ENCODE results near the gene SHD. TPM values are rescaled to one million over a fixed set of nuclear protein-coding genes. Genes with fewer than 3 reads are reported as not detected.
"Not testable (repeated sequence)": the region's sequence is repeated elsewhere in the genome, so short reads cannot be mapped to it uniquely, and the experiment has no call there.

Gene SHD, protein sequence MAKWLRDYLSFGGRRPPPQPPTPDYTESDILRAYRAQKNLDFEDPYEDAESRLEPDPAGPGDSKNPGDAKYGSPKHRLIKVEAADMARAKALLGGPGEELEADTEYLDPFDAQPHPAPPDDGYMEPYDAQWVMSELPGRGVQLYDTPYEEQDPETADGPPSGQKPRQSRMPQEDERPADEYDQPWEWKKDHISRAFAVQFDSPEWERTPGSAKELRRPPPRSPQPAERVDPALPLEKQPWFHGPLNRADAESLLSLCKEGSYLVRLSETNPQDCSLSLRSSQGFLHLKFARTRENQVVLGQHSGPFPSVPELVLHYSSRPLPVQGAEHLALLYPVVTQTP
- not detected for total RNA-seq

DNA sequence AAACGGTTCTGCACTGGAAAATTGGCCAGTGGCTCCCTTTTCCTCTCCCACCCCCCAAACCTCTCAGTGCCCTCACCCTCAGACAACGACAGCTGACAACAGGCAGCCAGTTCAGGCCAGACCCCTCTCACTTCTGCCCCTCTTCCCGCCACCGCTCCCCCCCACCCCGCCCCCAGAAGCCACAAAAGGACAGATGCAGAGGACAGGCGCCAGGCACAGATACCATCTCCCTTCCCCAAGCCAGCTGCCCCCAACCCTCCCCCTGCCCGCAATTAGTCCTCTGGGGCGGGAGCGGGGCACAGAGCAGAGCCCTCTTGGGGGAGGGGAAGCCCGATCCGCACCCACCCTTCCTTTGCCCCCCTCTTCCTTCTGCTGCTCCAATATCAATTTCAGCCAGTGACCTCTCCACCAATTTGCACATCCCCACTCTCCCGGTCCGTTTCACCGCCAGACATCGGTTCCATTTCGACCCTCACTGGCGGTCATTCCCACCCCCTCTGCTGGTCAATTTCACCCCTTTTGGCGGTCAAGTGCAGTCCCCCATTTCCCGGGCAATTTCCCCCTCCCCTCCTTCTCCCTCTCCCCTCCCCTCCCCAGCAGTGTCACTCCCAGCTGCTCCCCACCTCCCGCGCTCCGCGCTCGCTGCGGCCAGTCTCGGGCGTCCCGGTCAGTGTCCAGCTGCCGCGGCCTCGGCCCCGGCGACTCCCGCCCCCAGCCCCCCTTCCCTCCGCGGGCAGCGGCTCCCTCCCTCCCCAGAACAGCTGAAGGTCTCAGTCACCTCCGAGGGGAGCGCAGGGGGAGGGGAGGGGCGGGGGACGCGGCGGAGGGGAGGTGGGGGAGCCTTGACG, at the start of gene SHD:
SHD (plus strand) TSS at position 848 of the 848 bp plus-strand sequence. CDS start 798 bp downstream, outside the sequence.
- Mint-ChIP-seq H3K4me3 (peak within 1 kb of the TSS; percentile 71), H3K27me3 (peaks cover 34% of the 10 kb centered on the region), H3K4me1 (peaks cover 4% of the 10 kb centered on the region), H3K9me3 (no peaks in the 10 kb centered on the region), H3K36me3 (no peaks in the 10 kb centered on the region), H3K27ac (no peak within 1 kb of the TSS)
- DNase-seq (no peak), ATAC-seq (ENCODE audit: low read depth) (no peak)
- POLR2A ChIA-PET, result interaction anchor here (0.6 to 1.8 kb wide), 5 partner anchors 14 to 553 kb away, joined by 3 to 7 read pairs (median 4); partner anchors contain the start of genes MPND and YJU2

DNA sequence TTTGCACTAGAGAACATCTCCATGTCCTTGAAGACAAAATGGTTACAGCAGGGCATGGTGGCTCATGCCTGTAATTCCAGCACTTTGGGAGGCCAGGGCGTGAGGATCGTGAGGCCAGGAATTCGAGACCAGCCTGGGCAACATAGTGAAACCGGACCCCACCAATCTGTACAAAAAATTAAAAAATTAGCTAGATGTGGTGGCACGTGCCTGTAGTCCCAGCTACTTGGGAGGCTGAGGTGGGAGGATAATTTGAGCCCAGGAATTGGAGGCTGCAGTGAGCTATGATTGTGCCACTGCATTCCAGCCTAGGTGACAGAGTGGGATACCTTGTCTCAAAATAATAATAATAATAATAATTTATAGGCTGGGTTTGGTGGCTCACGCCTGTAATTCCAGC, 48.8 kb upstream of the SHD start:
- H3K27ac Mint-ChIP-seq, POLR2A ChIA-PET: not testable (repeated sequence)

DNA sequence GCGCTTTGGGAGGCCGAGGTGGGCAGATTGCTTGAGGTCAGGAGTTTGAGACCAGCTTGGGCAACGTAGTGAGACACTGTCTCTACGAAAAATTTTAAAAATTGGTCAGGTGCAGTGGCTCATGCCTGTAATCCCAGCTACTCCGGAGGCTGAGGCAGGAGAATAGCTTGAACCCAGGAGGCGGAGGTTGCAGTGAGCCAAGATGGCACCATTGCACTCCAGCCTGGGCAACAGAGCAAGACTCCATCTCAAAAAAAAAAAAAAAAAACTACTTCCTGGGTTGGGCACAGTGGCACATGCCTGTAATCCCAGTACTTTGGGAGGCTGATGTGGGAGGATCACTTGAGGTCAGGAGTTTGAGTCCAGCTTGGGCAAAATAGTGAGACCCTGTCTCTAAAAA, 47.5 kb upstream of the SHD start:
- ATAC-seq (ENCODE audit: low read depth); H3K36me3 Mint-ChIP-seq; H3K4me1 Mint-ChIP-seq; H3K9me3 Mint-ChIP-seq; H3K27ac Mint-ChIP-seq; H3K27me3 Mint-ChIP-seq; DNase-seq; H3K4me3 Mint-ChIP-seq: not testable (repeated sequence)
- POLR2A ChIA-PET, result interaction anchor here (0.7 kb wide), 1 partner anchor 111 kb away, joined by 6 read pairs; no protein-coding TSS in a partner anchor

More for the DNA sequence above, 48.8 kb upstream of the SHD start:
- H3K36me3 Mint-ChIP-seq; H3K4me1 Mint-ChIP-seq; ATAC-seq (ENCODE audit: low read depth); H3K4me3 Mint-ChIP-seq; DNase-seq; H3K27me3 Mint-ChIP-seq; H3K9me3 Mint-ChIP-seq: not testable (repeated sequence)

DNA sequence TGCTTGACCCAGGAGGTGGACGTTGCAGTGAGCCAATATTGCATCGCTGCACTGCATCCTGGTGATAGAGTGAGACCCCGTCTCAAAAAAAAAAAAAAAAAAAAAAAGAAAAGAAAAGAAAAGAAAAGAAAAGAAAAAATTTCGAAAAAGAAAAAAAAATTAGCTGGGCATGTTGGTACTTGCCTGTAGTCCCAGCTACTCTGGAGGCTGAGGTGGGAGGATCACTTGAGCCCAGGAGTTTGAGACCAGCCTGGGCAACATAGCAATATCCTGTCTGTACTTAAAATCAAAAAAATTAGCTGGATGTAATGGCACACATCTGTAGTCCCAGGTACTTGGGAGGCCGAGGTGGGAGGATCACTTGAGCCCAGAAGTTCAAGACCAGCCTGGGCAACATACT, 46.9 kb upstream of the SHD start:
- H3K4me1 Mint-ChIP-seq; DNase-seq; H3K9me3 Mint-ChIP-seq; H3K4me3 Mint-ChIP-seq; H3K27me3 Mint-ChIP-seq; ATAC-seq (ENCODE audit: low read depth); H3K27ac Mint-ChIP-seq; H3K36me3 Mint-ChIP-seq: not testable (repeated sequence)
- POLR2A ChIA-PET, result interaction anchor here (0.6 to 0.7 kb wide), 3 partner anchors 34 to 485 kb away, joined by 3 to 6 read pairs (median 4); no protein-coding TSS in a partner anchor

DNA sequence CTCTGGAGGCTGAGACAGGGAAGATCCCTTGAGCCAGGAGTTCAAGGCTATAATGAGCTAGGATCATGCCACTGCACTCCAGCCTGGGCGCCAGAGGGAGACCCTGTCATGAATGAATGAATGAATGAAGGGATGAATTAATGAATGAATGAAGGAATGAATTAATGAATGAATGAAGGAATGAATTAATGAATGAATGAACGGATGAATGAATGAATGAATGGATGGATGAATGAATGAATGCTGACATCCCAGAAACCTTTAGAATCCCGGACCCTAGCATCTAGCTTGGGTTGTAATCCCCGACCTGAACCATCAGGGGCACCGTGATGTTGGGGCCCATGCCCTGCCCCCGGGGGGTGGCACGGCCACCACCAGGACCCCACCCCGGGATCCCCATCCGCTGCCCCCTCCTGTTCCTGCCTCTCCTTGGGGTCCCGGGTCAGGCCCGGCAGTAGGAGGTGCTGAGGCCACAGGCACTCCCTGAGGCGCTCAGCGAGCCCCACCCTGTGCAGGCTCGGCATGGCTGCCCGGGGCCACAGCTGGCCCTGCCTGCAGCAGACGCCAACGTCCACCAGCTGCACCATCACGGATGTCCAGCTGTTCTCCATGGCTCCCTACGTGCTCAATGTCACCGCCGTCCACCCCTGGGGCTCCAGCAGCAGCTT, 46.3 kb upstream of the SHD start:
- no peaks in the 10 kb centered on the region for H3K9me3 Mint-ChIP-seq
- H3K36me3 Mint-ChIP-seq, result no peaks in the 10 kb centered on the region
- ATAC-seq (ENCODE audit: low read depth), result no peak
- H3K27me3 Mint-ChIP-seq, result no peaks in the 10 kb centered on the region
- POLR2A ChIA-PET, result interaction anchor here (0.6 kb wide), 1 partner anchor 34 kb away, joined by 4 read pairs; no protein-coding TSS in a partner anchor
- H3K4me1 Mint-ChIP-seq, result peaks cover 4% of the 10 kb centered on the region
- no peak overlapping the region for H3K4me3 Mint-ChIP-seq
- DNase-seq, result no peak
- H3K27ac Mint-ChIP-seq, result no peak overlapping the region

DNA sequence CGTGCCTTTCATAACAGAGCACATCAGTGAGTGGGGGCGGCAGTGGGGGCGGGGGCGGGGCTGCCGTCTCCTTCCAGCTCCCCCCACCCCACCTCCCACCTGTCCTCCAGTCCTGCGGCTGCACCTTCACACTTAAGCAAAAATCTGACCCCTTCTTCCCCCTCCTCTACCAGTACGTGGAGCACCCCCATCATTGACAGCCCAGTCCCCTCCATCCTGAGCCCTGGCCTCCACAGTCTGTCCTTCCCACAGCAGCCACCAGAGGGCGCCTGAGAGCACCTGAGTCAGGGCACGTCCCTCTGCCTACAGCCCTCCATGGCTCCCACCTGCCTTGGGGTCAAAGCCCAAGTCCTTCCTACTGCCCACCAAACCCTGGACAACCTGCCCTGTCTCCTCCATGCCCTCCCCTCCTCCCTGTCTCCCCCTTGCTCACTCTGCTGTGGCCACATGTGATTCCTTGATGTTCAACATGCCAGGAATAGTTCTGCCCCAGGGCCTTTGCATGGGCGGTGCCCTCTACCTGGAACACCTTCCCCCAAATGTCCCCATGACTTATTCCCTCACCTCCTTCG, 45.7 kb upstream of the SHD start:
- POLR2A ChIA-PET, result interaction anchor here (0.5 to 1.7 kb wide), 2 partner anchors 10 to 13 kb away, joined by 3 to 4 read pairs; partner anchors contain the start of gene YJU2
- Mint-ChIP-seq H3K4me3 (no peak overlapping the region), H3K27ac (peak overlapping the region; percentile 24), H3K36me3 (no peaks in the 10 kb centered on the region), H3K27me3 (no peaks in the 10 kb centered on the region), H3K4me1 (peaks cover 4% of the 10 kb centered on the region), H3K9me3 (no peaks in the 10 kb centered on the region)
- DNase-seq (peak; percentile 85), ATAC-seq (ENCODE audit: low read depth) (peak; percentile 64)

DNA sequence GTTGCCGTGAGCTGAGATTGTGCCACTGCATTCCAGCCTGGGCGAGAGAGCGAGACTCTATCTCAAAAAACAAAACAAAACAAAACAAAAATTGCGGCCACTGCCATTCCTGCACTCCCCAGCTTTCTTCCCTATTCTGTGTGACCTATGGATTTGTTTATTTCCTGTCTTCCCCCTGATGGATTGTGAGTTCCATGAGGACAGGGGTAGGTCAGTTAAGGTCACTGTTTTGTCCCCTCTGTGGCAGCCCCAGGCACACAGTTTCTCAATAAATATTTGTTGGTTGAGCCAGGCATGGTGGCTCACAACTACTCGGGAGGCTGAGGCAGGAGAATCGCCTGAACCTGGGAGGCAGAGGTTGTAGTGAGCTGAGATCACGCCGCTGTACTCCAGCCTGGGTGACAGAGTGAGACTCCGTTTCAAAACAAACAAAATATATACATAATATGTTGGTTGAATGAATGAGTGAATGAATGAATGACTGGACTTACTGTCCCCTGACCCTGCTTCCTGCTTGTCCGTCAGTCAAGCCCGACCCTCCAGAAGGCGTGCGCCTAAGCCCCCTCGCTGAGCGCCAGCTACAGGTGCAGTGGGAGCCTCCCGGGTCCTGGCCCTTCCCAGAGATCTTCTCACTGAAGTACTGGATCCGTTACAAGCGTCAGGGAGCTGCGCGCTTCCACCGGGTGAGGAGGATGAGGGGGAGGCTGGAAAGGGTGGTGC, 44.8 kb upstream of the SHD start:
- Mint-ChIP-seq H3K4me1 (peaks cover 4% of the 10 kb centered on the region), H3K9me3 (no peaks in the 10 kb centered on the region), H3K27me3 (no peaks in the 10 kb centered on the region), H3K27ac (no peak overlapping the region), H3K4me3 (no peak overlapping the region), H3K36me3 (no peaks in the 10 kb centered on the region)
- DNase-seq (no peak), ATAC-seq (ENCODE audit: low read depth) (no peak)
- POLR2A ChIA-PET, result interaction anchor here (0.5 to 1.7 kb wide), 2 partner anchors 9 to 13 kb away, joined by 3 to 4 read pairs; partner anchors contain the start of gene YJU2

DNA sequence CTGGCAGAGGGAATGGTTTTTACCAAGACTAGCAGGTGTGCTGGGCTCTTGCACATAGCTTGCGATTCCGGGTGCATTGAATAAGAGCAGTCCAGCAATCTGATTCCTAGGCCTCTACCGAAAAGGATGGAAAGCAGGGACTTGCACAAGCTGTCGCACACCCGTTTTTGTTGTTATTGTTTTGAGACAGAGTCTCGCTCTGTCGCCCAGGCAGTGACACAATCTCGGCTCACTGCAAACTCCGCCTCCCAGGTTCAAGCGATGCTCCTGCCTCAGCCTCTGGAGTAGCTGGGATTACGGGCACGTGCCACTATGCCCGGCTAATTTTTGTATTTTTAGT, 44.2 kb upstream of the SHD start:
- no peaks in the 10 kb centered on the region for H3K9me3 Mint-ChIP-seq
- ATAC-seq (ENCODE audit: low read depth) (no peak), DNase-seq (no peak)
- peaks cover 4% of the 10 kb centered on the region for H3K4me1 Mint-ChIP-seq
- no peaks in the 10 kb centered on the region for H3K36me3 Mint-ChIP-seq
- H3K27me3 Mint-ChIP-seq, result no peaks in the 10 kb centered on the region
- no peak overlapping the region for H3K4me3 Mint-ChIP-seq
- POLR2A ChIA-PET, result interaction anchor here (0.6 to 1.7 kb wide), 2 partner anchors 12 to 312 kb away, joined by 3 to 4 read pairs; partner anchors contain the start of gene YJU2
- H3K27ac Mint-ChIP-seq, result no peak overlapping the region

DNA sequence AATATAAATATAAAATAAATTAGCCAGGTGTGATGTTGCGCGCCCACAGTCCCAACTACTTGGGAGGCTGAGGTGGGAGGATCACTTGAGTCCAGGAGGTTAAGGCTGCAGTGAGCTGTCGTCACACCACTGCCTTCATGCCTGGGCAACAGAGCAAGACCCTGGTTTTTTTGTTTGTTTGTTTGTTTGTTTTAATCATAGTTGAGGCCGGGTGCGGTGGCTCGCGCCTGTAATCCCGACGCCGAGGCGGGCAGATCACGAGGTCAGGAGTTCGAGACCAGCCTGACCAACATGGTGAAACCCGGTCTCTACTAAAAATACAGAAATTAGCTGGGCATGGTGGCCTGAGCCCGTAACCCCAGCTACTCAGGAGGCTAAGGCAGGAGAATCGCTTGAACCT, 41.6 kb upstream of the SHD start:
- H3K4me3 Mint-ChIP-seq; H3K27me3 Mint-ChIP-seq; H3K36me3 Mint-ChIP-seq; H3K27ac Mint-ChIP-seq; H3K4me1 Mint-ChIP-seq; ATAC-seq (ENCODE audit: low read depth); H3K9me3 Mint-ChIP-seq; DNase-seq: not testable (repeated sequence)
- POLR2A ChIA-PET, result interaction anchor here (0.9 kb wide), 1 partner anchor 9 kb away, joined by 4 read pairs; the partner anchor contains the start of gene YJU2

DNA sequence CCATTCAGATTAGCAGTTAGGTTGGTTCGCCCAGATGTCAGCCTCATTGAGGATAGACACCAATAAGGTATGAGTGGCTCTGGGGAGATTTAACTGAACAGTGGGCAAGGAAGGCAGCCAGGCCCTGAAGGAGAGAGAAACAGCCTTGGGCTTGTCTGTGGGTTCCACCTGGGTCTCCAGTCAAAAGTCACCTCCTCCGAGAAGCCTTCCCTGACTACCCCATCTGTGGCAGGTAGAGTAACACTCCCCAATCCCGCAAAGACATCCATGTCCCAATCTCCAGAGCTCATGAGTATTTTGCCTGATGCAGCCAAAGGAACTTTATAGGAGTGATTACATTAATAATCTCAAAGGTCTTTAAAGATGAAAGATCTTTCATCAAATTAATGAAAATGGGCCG, 40.2 kb upstream of the SHD start:
- Mint-ChIP-seq H3K4me3 (no peak overlapping the region), H3K36me3 (no peaks in the 10 kb centered on the region), H3K27me3 (no peaks in the 10 kb centered on the region), H3K9me3 (peaks cover 1% of the 10 kb centered on the region), H3K27ac (no peak overlapping the region), H3K4me1 (no peaks in the 10 kb centered on the region)
- no peak for ATAC-seq (ENCODE audit: low read depth)
- POLR2A ChIA-PET, result interaction anchor here (0.6 to 0.7 kb wide), 2 partner anchors 79 to 153 kb away, joined by 3 read pairs; no protein-coding TSS in a partner anchor
- DNase-seq, result no peak

DNA sequence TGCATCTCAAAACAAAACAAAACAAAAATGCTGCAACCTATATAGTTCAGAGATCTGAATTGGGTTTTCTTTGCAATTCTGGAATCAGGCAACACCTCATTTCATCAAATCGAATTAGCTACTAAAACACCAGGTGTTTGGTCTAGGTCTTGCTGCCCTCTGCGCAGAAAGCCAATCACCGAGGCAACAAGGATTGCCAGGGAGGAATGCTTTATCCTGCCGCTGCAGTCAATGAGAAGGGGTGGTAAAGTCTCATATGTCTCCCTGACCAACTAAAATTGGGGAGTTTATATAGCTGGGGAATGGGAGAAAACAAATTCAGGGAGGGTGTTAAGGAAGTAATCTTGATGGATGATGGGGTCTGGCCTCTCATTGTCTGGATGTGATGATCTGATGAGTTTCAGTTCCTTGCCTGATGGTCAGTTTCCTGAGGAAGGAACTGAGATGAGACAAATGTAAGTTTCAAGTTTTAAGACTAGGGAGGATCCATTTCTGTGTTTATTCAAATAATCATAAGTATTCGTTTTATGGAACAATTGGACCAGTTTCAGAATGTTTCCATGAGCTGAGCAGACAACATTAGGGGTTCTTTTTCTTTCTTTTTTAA, 37.1 kb upstream of the SHD start:
- H3K4me3 Mint-ChIP-seq, result no peak overlapping the region
- no peak overlapping the region for H3K27ac Mint-ChIP-seq
- peaks cover 4% of the 10 kb centered on the region for H3K4me1 Mint-ChIP-seq
- H3K36me3 Mint-ChIP-seq, result no peaks in the 10 kb centered on the region
- DNase-seq (no peak), ATAC-seq (ENCODE audit: low read depth) (no peak)
- peaks cover 1% of the 10 kb centered on the region for H3K9me3 Mint-ChIP-seq
- POLR2A ChIA-PET, result interaction anchor here (1.1 kb wide), 1 partner anchor 235 kb away, joined by 6 read pairs; no protein-coding TSS in a partner anchor
- no peaks in the 10 kb centered on the region for H3K27me3 Mint-ChIP-seq

DNA sequence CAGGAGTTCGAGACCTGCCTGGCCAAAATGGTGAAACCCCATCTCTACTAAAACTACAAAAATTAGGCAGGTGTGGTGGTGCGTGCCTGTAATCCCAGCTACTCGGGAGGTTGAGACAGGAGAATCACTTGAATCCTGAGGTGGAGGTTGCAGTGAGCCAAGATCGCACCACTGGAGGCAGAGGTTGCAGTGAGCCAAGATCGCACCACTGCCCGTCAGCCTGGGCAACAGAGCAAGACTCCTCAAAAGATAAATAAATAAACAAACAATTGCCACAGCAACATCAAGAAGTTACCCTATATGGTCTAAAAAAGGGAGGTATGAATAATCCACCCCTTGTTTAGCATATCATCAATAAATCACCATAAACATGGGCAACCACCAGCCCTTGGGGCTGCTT, 33.1 kb upstream of the SHD start:
- POLR2A ChIA-PET; H3K27me3 Mint-ChIP-seq; H3K4me1 Mint-ChIP-seq; ATAC-seq (ENCODE audit: low read depth); H3K9me3 Mint-ChIP-seq; DNase-seq: not testable (repeated sequence)
- peak overlapping the region; percentile 93 for H3K4me3 Mint-ChIP-seq
- H3K27ac Mint-ChIP-seq, result peak overlapping the region; percentile 98
- peaks cover 20% of the 10 kb centered on the region for H3K36me3 Mint-ChIP-seq

All from activated naive CD8-positive, alpha-beta T cell treated with anti-CD3 and anti-CD28 coated beads, Interleukin-2, amount 10 ng/mL, durations not matched to agents 7 days and 5 days (primary cell).